DMS 273 (cell line): ENCODE data around the gene XAGE5.
"Not testable (repeated sequence)": the region's sequence is repeated elsewhere in the genome, so short reads cannot be mapped to it uniquely, and the experiment has no call there.

Source experiments
- DNase-seq: peaks from one replicate; lab custom pipeline; 2025; ENCODE audit not compliant: unreplicated experiment; lab: John Stamatoyannopoulos, UW

XAGE5 gene

GRCh38 chrX:52811065-52811625 lies at the start of gene XAGE5:
Gene XAGE5 (plus strand): TSS chrX:52811287. CDS start chrX:52812567, 1,280 bp downstream.
- no peak for DNase-seq

GRCh38 chrX:52765983-52766382 lies 45.1 kb upstream of the XAGE5 start:
- DNase-seq = not testable (repeated sequence)

- DNase-seq = not testable (repeated sequence)
These were observed 37.6 kb upstream of the XAGE5 start for GRCh38 chrX:52773504-52773903.

- DNase-seq = not testable (repeated sequence)
These were observed 13.8 kb upstream of the XAGE5 start, which contains the start of gene SPANXN5 for GRCh38 chrX:52797327-52797726. Gene SPANXN5 (minus strand): TSS chrX:52797427. CDS start chrX:52797348, 79 bp downstream.

GRCh38 chrX:52804876-52805275 lies 6.2 kb upstream of the XAGE5 start:
- not testable (repeated sequence) for DNase-seq

- DNase-seq = no peak
These were observed 8.7 kb downstream of the XAGE5 start for GRCh38 chrX:52819788-52820187.

- no peak for DNase-seq
These were observed 10.1 kb downstream of the XAGE5 start for GRCh38 chrX:52821079-52821760.

GRCh38 chrX:52824608-52825007 lies 13.5 kb downstream of the XAGE5 start:
- no peak for DNase-seq

GRCh38 chrX:52830551-52830950 lies 19.5 kb downstream of the XAGE5 start:
- no peak for DNase-seq

- DNase-seq = no peak
These were observed 28.1 kb downstream of the XAGE5 start for GRCh38 chrX:52839137-52839536.

GRCh38 chrX:52843619-52844018 lies 32.5 kb downstream of the XAGE5 start:
- not testable (repeated sequence) for DNase-seq

GRCh38 chrX:52852110-52852860 lies 41.2 kb downstream of the XAGE5 start:
- DNase-seq = no peak

GRCh38 chrX:52856991-52857525 lies 46.0 kb downstream of the XAGE5 start:
- DNase-seq = not testable (repeated sequence)

- DNase-seq = no peak
These were observed 54.4 kb downstream of the XAGE5 start for GRCh38 chrX:52865343-52865998.
